Progenitor cell of endocrine pancreas (in vitro differentiated cells): ENCODE data around the gene MRPL11. TPM values are rescaled to one million over a fixed set of nuclear protein-coding genes. Genes with fewer than 3 reads are reported as not detected.
"Not testable (repeated sequence)": the region's sequence is repeated elsewhere in the genome, so short reads cannot be mapped to it uniquely, and the experiment has no call there.

Source experiments
- DNase-seq: peaks from one replicate; pipeline ENCODE4 v3.0.0; 2021; ENCODE audit warnings: low spot score; ENCODE audit not compliant: unreplicated experiment
- H3K27ac Mint-ChIP-seq: 2 replicates; pipeline ENCODE4 v1.8.0; 2021; ENCODE audit warnings: mild to moderate bottlenecking, moderate library complexity, mixed read lengths
- H3K27me3 Mint-ChIP-seq: 2 replicates; pipeline ENCODE4 v1.8.0; 2021; ENCODE audit warnings: mixed read lengths
- H3K36me3 Mint-ChIP-seq: 2 replicates; pipeline ENCODE4 v1.8.0; 2022; ENCODE audit warnings: mixed read lengths; ENCODE audit not compliant: insufficient read depth
- H3K4me1 Mint-ChIP-seq: 2 replicates; pipeline ENCODE4 v1.8.0; 2021; ENCODE audit warnings: low read depth, mixed read lengths
- H3K4me3 Mint-ChIP-seq: 2 replicates; pipeline ENCODE4 v1.8.0; 2021; ENCODE audit warnings: low read depth, mild to moderate bottlenecking, moderate library complexity, mixed read lengths
- H3K9me3 Mint-ChIP-seq: 2 replicates; pipeline ENCODE4 v1.8.0; 2021; ENCODE audit warnings: low read depth, mixed read lengths
- CTCF ChIP-seq: fragments of 200-600 bp; sonication (generic); IDR thresholded peaks from one replicate; pipeline ENCODE4 v1.5.0; 2021; ENCODE audit warnings: antibody characterized with exemption, mild to moderate bottlenecking; ENCODE audit not compliant: unreplicated experiment
- total RNA-seq: library from RNA; stranded (reverse); gene quantifications from 2 replicates; pipeline ENCODE4 v1.2.1, GENCODE V29; 2021

MRPL11 gene
- total RNA-seq, 1 donor from 2014 or later: 59.1 TPM

GRCh38 chr11:66437979-66438503, 607 bp downstream of the MRPL11 start:
- DNase-seq: no peak
- peaks cover 8% of the 10 kb centered on the region for H3K4me1 Mint-ChIP-seq
- peaks cover 2% of the 10 kb centered on the region for H3K9me3 Mint-ChIP-seq
- peak overlapping the region; percentile 87 for H3K4me3 Mint-ChIP-seq
- no peak for TF ChIP-seq CTCF
- H3K27me3 Mint-ChIP-seq: no peaks in the 10 kb centered on the region
- peak overlapping the region; percentile 100 for H3K27ac Mint-ChIP-seq
- H3K36me3 Mint-ChIP-seq: peaks cover 9% of the 10 kb centered on the region

- Mint-ChIP-seq H3K36me3 (peaks cover 10% of the 10 kb centered on the region), H3K4me3 (no peak overlapping the region), H3K9me3 (no peaks in the 10 kb centered on the region), H3K27me3 (no peaks in the 10 kb centered on the region), H3K27ac (no peak overlapping the region), H3K4me1 (no peaks in the 10 kb centered on the region)
- no peak for TF ChIP-seq CTCF
- DNase-seq: no peak
These were observed 6.1 kb downstream of the MRPL11 start for GRCh38 chr11:66432597-66432996.

- H3K9me3 Mint-ChIP-seq, H3K27ac Mint-ChIP-seq, H3K4me3 Mint-ChIP-seq, H3K27me3 Mint-ChIP-seq, H3K36me3 Mint-ChIP-seq, H3K4me1 Mint-ChIP-seq, DNase-seq: not testable (repeated sequence)
These were observed 6.7 kb downstream of the MRPL11 start for GRCh38 chr11:66431871-66432329.

- not testable (repeated sequence) for DNase-seq, H3K9me3 Mint-ChIP-seq, H3K27ac Mint-ChIP-seq, H3K27me3 Mint-ChIP-seq, H3K4me3 Mint-ChIP-seq, H3K36me3 Mint-ChIP-seq, H3K4me1 Mint-ChIP-seq
These were observed 7.4 kb downstream of the MRPL11 start for GRCh38 chr11:66431287-66431686.

- peak; percentile 88 for TF ChIP-seq CTCF
- H3K4me1 Mint-ChIP-seq: no peaks in the 10 kb centered on the region
- H3K27me3 Mint-ChIP-seq: no peaks in the 10 kb centered on the region
- no peak overlapping the region for H3K27ac Mint-ChIP-seq
- DNase-seq: peak; percentile 46
- peaks cover 2% of the 10 kb centered on the region for H3K36me3 Mint-ChIP-seq
- no peaks in the 10 kb centered on the region for H3K9me3 Mint-ChIP-seq
- no peak overlapping the region for H3K4me3 Mint-ChIP-seq
These were observed 8.6 kb downstream of the MRPL11 start for GRCh38 chr11:66429983-66430602.

- H3K4me1 Mint-ChIP-seq: no peaks in the 10 kb centered on the region
- no peaks in the 10 kb centered on the region for H3K9me3 Mint-ChIP-seq
- DNase-seq: no peak
- peaks cover 1% of the 10 kb centered on the region for H3K36me3 Mint-ChIP-seq
- no peak for TF ChIP-seq CTCF
- peaks cover 4% of the 10 kb centered on the region for H3K27me3 Mint-ChIP-seq
- no peak overlapping the region for H3K4me3 Mint-ChIP-seq
- H3K27ac Mint-ChIP-seq: no peak overlapping the region
These were observed 9.7 kb downstream of the MRPL11 start for GRCh38 chr11:66428933-66429332.
